Central memory CD8-positive, alpha-beta T cell (primary cell): Measurements from ENCODE around the gene MAPK11.

Experiments
- ATAC-seq: fragments of 150-1000 bp; cut with Tn5 transposase; replicated peaks from 2 replicates; pipeline ENCODE4 v1.10.0; 2022; ENCODE audit warnings: mild to moderate bottlenecking, moderate FRiP score, moderate number of reproducible peaks; ENCODE audit not compliant: poor library complexity, severe bottlenecking; ENCODE audit errors: extremely low read depth
- DNase-seq, 2 donors: peaks; one replicate each; pipeline ENCODE4 v3.0.0; 2021; ENCODE audit warnings: low spot score in 2 of 2
- H3K27ac Mint-ChIP-seq: one replicate; pipeline ENCODE4 v1.8.0; 2022; ENCODE audit warnings: low read depth, mild to moderate bottlenecking, moderate library complexity, mixed read lengths
- H3K27me3 Mint-ChIP-seq: one replicate; pipeline ENCODE4 v1.8.0; 2022; ENCODE audit warnings: mixed read lengths
- H3K36me3 Mint-ChIP-seq: one replicate; pipeline ENCODE4 v1.8.0; 2022; ENCODE audit warnings: mild to moderate bottlenecking, moderate library complexity, mixed read lengths; ENCODE audit not compliant: insufficient read depth
- H3K4me1 Mint-ChIP-seq: one replicate; pipeline ENCODE4 v1.8.0; 2022; ENCODE audit warnings: mixed read lengths
- H3K4me3 Mint-ChIP-seq: one replicate; pipeline ENCODE4 v1.8.0; 2022; ENCODE audit warnings: mild to moderate bottlenecking, moderate library complexity, mixed read lengths
- H3K9me3 Mint-ChIP-seq: one replicate; pipeline ENCODE4 v1.8.0; 2022; ENCODE audit warnings: mixed read lengths

The MAPK11 gene

GRCh38 chr22:50269970-50270665 lies at the start of gene MAPK11:
TSS of gene MAPK11 (minus strand) at chr22:50270380. CDS start at chr22:50270292, 88 bp downstream.
- peak; percentile 61 for ATAC-seq
- DNase-seq: peak; percentile 48 to 59
- Mint-ChIP-seq H3K4me3 (peak within 1 kb of the TSS; percentile 74), H3K4me1 (peaks cover 7% of the 10 kb centered on the region), H3K27me3 (no peaks in the 10 kb centered on the region), H3K36me3 (no peaks in the 10 kb centered on the region), H3K27ac (no peak within 1 kb of the TSS), H3K9me3 (no peaks in the 10 kb centered on the region)

- DNase-seq (no peak), ATAC-seq (no peak)
- Mint-ChIP-seq H3K36me3 (peaks cover 2% of the 10 kb centered on the region), H3K27me3 (no peaks in the 10 kb centered on the region), H3K27ac (no peak overlapping the region), H3K9me3 (no peaks in the 10 kb centered on the region), H3K4me1 (peaks cover 11% of the 10 kb centered on the region), H3K4me3 (no peak overlapping the region)
Measured at GRCh38 chr22:50319503-50319951, 49.3 kb upstream of the MAPK11 start.

GRCh38 chr22:50318698-50319411 lies 48.7 kb upstream of the MAPK11 start:
- DNase-seq (no peak), ATAC-seq (no peak)
- H3K9me3 Mint-ChIP-seq: no peaks in the 10 kb centered on the region
- H3K4me3 Mint-ChIP-seq: no peak overlapping the region
- peaks cover 17% of the 10 kb centered on the region for H3K4me1 Mint-ChIP-seq
- H3K27me3 Mint-ChIP-seq: no peaks in the 10 kb centered on the region
- peaks cover 4% of the 10 kb centered on the region for H3K36me3 Mint-ChIP-seq
- no peak overlapping the region for H3K27ac Mint-ChIP-seq

GRCh38 chr22:50318356-50318697 lies 48.1 kb upstream of the MAPK11 start:
- no peak overlapping the region for H3K4me3 Mint-ChIP-seq
- no peaks in the 10 kb centered on the region for H3K27me3 Mint-ChIP-seq

GRCh38 chr22:50317674-50318073 lies 47.5 kb upstream of the MAPK11 start:
- Mint-ChIP-seq H3K4me1 (peaks cover 17% of the 10 kb centered on the region), H3K27ac (no peak overlapping the region), H3K9me3 (no peaks in the 10 kb centered on the region), H3K27me3 (no peaks in the 10 kb centered on the region), H3K36me3 (peaks cover 4% of the 10 kb centered on the region), H3K4me3 (no peak overlapping the region)
- ATAC-seq (no peak), DNase-seq (no peak)

More at GRCh38 chr22:50318356-50318697, 48.1 kb upstream of the MAPK11 start:
- H3K36me3 Mint-ChIP-seq: peaks cover 4% of the 10 kb centered on the region
- H3K9me3 Mint-ChIP-seq: no peaks in the 10 kb centered on the region
- ATAC-seq: no peak
- no peak for DNase-seq
- no peak overlapping the region for H3K27ac Mint-ChIP-seq
- peaks cover 17% of the 10 kb centered on the region for H3K4me1 Mint-ChIP-seq

GRCh38 chr22:50317178-50317577 lies 47.0 kb upstream of the MAPK11 start:
- DNase-seq (no peak), ATAC-seq (no peak)
- Mint-ChIP-seq H3K27ac (no peak overlapping the region), H3K4me1 (peaks cover 17% of the 10 kb centered on the region), H3K27me3 (no peaks in the 10 kb centered on the region), H3K36me3 (peaks cover 4% of the 10 kb centered on the region), H3K4me3 (no peak overlapping the region), H3K9me3 (no peaks in the 10 kb centered on the region)

- Mint-ChIP-seq H3K36me3 (peaks cover 4% of the 10 kb centered on the region), H3K27me3 (no peaks in the 10 kb centered on the region), H3K4me1 (peaks cover 17% of the 10 kb centered on the region), H3K27ac (no peak overlapping the region), H3K9me3 (no peaks in the 10 kb centered on the region), H3K4me3 (no peak overlapping the region)
- no peak for DNase-seq
- no peak for ATAC-seq
Measured at GRCh38 chr22:50316114-50317065, 46.2 kb upstream of the MAPK11 start.

- H3K4me3 Mint-ChIP-seq: peak overlapping the region; percentile 79
- peaks cover 17% of the 10 kb centered on the region for H3K4me1 Mint-ChIP-seq
- H3K9me3 Mint-ChIP-seq: no peaks in the 10 kb centered on the region
- DNase-seq: no peak
- no peaks in the 10 kb centered on the region for H3K27me3 Mint-ChIP-seq
- peaks cover 4% of the 10 kb centered on the region for H3K36me3 Mint-ChIP-seq
- ATAC-seq: no peak
- H3K27ac Mint-ChIP-seq: peak overlapping the region; percentile 10
Measured at GRCh38 chr22:50315289-50316113, 45.3 kb upstream of the MAPK11 start.

GRCh38 chr22:50314455-50315288 lies 44.5 kb upstream of the MAPK11 start:
- peak overlapping the region; percentile 79 for H3K4me3 Mint-ChIP-seq
- peak; percentile 51 to 61 for DNase-seq
- no peaks in the 10 kb centered on the region for H3K27me3 Mint-ChIP-seq
- no peaks in the 10 kb centered on the region for H3K9me3 Mint-ChIP-seq
- H3K36me3 Mint-ChIP-seq: peaks cover 4% of the 10 kb centered on the region
- H3K4me1 Mint-ChIP-seq: peaks cover 17% of the 10 kb centered on the region
- H3K27ac Mint-ChIP-seq: peak overlapping the region; percentile 45
- peak; percentile 89 for ATAC-seq

- Mint-ChIP-seq H3K9me3 (no peaks in the 10 kb centered on the region), H3K4me1 (peaks cover 17% of the 10 kb centered on the region), H3K4me3 (peak overlapping the region; percentile 79), H3K36me3 (peaks cover 4% of the 10 kb centered on the region), H3K27me3 (no peaks in the 10 kb centered on the region), H3K27ac (peak overlapping the region; percentile 45)
- no peak for DNase-seq
- no peak for ATAC-seq
Measured at GRCh38 chr22:50314081-50314454, 43.9 kb upstream of the MAPK11 start.

- H3K27ac Mint-ChIP-seq: peak overlapping the region; percentile 45
- no peak for DNase-seq
- H3K27me3 Mint-ChIP-seq: no peaks in the 10 kb centered on the region
- ATAC-seq: no peak
- peaks cover 4% of the 10 kb centered on the region for H3K36me3 Mint-ChIP-seq
- peak overlapping the region; percentile 79 for H3K4me3 Mint-ChIP-seq
- H3K9me3 Mint-ChIP-seq: no peaks in the 10 kb centered on the region
- H3K4me1 Mint-ChIP-seq: peaks cover 17% of the 10 kb centered on the region
Measured at GRCh38 chr22:50313600-50313999, 43.4 kb upstream of the MAPK11 start.
